Measurements from ENCODE around the gene NDST3.

- peak; percentile 58 for TF ChIP-seq POLR2A (IDR thresholded peaks at IDR 0.05; ENCODE audit: low read length)
- TF ChIP-seq GATA1 (IDR thresholded peaks at IDR 0.05; ENCODE audit: low read depth, low read length) = no peak
Observed at GRCh38 chr4:118281611-118282442, 247.5 kb downstream of the NDST3 start.
